Coronary artery (tissue), 2 donors: ENCODE data around the gene STK39.

Source experiments
- DNase-seq: peaks from one replicate; pipeline ENCODE4 v3.0.0-alpha.2; 2017; ENCODE audit warnings: low spot score
- H3K27ac ChIP-seq, 2 donors: fragments of 200-600 bp; sonication (generic); one replicate each; pipeline ENCODE4 v1.5.1; 2016 to 2019
- H3K4me3 ChIP-seq: fragments of 200-600 bp; sonication (generic); 2 replicates; pipeline ENCODE4 v1.5.1; 2016; ENCODE audit warnings: mild to moderate bottlenecking, moderate library complexity
- TF ChIP-seq, protein P1 (sequence below): fragments of 200-600 bp; sonication (generic); IDR thresholded peaks from one replicate; pipeline ENCODE4 v1.5.1; 2019; ENCODE audit warnings: antibody characterized with exemption

The STK39 gene

DNA sequence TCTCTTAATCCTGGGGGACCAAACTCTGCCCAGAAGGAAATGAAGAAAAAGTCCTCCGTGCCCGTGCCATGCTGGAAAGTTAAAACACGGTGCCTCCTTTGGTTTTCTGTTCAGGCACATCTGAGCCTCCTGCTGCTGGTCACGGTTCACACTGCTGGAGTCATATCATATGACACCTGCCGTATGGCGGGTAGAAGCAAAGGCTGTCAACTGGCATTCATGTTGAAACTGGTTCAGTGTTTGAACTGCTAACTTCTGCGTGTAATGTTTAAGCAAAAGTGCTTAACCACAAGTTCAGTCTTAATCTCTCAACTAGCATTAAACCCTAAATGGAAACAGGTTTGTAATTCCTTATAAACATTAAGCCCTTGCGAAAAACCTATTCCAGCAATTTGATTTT lies 3.1 kb downstream of the STK39 start:
- DNase-seq = no peak
- H3K4me3 ChIP-seq = no peak overlapping the region
- H3K27ac ChIP-seq = no peak overlapping the region
- TF ChIP-seq, protein P1, sequence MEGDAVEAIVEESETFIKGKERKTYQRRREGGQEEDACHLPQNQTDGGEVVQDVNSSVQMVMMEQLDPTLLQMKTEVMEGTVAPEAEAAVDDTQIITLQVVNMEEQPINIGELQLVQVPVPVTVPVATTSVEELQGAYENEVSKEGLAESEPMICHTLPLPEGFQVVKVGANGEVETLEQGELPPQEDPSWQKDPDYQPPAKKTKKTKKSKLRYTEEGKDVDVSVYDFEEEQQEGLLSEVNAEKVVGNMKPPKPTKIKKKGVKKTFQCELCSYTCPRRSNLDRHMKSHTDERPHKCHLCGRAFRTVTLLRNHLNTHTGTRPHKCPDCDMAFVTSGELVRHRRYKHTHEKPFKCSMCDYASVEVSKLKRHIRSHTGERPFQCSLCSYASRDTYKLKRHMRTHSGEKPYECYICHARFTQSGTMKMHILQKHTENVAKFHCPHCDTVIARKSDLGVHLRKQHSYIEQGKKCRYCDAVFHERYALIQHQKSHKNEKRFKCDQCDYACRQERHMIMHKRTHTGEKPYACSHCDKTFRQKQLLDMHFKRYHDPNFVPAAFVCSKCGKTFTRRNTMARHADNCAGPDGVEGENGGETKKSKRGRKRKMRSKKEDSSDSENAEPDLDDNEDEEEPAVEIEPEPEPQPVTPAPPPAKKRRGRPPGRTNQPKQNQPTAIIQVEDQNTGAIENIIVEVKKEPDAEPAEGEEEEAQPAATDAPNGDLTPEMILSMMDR = no peak

DNA sequence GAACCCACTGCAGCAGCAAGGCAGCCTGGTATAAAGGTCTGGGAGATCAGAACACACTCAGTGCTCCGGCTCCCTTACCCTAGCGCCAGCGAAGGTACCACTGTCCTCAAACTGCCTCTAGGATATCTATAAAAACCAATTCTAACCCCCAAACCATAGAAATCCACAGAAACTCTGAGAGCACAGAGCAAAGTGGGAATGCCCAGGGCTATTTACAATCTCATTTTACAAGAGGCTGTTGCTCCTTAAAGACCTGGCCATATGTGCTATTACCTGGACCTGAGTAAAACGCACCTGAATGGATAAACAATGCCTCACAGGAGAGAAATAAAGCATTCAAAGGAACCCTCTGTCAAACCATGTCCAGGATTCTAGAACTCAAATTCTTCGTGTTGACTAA lies 4.3 kb downstream of the STK39 start:
- no peak for DNase-seq
- H3K4me3 ChIP-seq = no peak overlapping the region
- H3K27ac ChIP-seq = no peak overlapping the region
- TF ChIP-seq, protein P1 = no peak

DNA sequence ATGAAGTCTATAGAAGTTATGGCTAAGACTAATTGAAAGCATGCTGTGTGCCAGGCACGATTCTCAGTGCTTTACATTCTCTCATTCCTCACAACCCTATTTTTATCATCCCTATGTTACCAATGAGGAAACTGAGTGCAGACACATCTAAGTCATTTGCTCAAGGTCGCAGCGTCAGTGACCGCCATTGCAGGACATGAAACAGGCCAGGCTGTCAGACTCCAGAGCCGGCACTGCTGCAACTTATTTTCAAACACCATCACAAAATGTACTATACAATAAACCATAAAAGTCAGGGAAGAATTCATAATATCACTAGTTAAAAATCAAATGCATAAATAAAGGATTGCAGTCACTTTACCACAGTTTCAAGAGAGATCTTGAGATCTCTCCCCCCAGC lies 5.6 kb downstream of the STK39 start:
- Histone ChIP-seq H3K27ac (no peak overlapping the region), H3K4me3 (no peak overlapping the region)
- no peak for DNase-seq
- TF ChIP-seq, protein P1 = no peak

DNA sequence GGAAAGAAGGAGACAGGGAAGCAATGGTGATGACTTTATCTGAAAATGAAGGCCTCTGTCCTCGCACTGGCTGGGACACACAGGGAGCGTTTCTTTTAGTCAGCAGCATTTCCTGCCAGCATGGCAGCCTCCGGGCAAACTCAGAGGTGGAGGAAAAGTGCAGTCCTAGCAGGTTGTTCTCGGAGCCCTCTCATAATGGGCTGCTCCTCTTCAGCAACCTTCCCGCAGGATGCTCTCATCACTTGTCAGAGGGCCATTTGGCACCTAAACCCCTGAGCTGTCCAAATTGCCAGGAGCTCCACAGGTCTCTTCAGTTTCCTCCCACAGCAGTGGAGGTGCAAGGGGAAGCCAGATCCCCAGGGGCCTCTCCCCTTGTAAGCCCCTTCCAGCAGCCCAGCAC lies 6.2 kb downstream of the STK39 start:
- TF ChIP-seq, protein P1 = no peak
- H3K4me3 ChIP-seq = no peak overlapping the region
- no peak for DNase-seq
- H3K27ac ChIP-seq = no peak overlapping the region

DNA sequence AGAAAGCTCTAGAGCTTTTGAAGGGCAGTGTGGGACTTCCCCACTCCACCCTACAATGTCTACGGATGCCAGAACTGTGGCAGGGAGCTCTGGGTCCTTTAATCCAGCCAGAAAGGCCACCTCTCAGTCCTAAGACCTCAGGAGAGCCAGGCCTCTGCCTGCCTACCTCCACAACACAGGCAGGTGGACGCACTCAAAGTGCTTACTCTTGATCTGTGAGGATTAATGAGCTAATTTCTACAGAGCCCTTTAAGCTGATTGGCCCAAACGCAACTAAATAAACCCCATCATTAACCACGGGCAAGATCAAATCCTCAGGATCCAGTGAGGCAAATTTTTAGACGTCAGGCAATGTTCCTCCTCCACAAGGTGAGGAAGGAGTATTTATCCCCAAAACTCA lies 8.1 kb downstream of the STK39 start:
- Histone ChIP-seq H3K4me3 (no peak overlapping the region), H3K27ac (no peak overlapping the region)
- DNase-seq = no peak
- TF ChIP-seq, protein P1 = no peak

DNA sequence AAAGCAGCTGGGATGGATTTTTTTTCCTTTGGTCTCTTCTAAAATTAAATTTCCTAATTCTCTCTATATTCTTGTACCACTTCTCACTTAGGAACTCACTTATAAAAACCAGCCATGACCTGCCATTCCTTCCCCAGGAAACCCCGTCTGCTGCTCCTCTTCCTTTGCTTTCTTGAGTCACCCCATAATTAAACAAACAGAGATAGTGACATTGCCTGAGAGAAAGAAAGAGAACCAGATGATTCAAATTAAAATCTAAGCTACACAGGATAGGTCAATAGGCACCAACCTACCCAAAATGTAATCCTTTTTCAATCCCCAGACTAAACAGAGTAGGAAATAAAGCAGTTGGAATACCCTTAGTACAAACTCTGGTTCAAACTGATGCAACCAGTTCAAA lies 9.7 kb downstream of the STK39 start:
- TF ChIP-seq, protein P1 = no peak
- Histone ChIP-seq H3K4me3 (no peak overlapping the region), H3K27ac (no peak overlapping the region)
- no peak for DNase-seq

DNA sequence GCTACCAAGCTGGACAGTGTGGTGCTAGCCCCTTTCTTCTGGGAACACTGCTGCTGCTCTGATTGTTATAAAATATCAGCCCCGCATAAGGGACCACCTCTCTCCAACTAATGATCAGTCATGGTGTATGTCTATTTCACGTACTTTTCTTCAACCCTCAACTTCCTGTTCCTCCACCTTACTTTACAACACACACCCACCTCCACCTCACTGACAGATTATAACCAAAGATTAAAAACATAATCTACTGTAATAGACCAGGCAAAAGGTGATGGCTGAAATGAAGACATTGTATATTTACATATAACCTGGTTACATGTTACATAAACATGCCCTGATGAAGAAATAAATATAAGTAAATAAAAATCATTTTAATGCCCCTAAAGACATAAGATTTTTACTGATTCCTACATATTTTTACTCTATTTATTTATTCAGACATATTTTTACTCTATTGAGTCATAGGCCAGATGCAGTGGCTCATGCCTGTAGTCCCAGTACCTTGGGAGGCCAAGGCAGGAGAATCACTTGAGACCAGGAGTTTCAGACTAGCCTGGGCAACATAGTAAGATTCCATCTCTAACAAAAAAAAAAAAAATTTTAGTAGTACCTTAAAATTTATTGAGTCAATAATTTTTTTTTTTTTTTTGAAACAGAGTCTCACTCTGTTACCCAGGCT lies 12.8 kb downstream of the STK39 start:
- H3K4me3 ChIP-seq = no peak overlapping the region
- DNase-seq = no peak
- TF ChIP-seq, protein P1 = no peak
- no peak overlapping the region for H3K27ac ChIP-seq
